ENCODE data around the gene CARD9. TPM values are rescaled to one million over a fixed set of nuclear protein-coding genes. Genes with fewer than 3 reads are reported as not detected.

CARD9 gene
- total RNA-seq, 1 experiment from 2014 or later: 5.6 TPM

- H3K4me2 ChIP-seq (ENCODE audit: insufficient read depth, insufficient read length, low read length): no peak overlapping the region
- H2BK20ac ChIP-seq (ENCODE audit: low read depth, low read length, poor library complexity, severe bottlenecking): no peak overlapping the region
- no peak overlapping the region for H2BK12ac ChIP-seq (ENCODE audit: insufficient read length, low read depth, low read length)
- H2BK15ac ChIP-seq (ENCODE audit: low read depth, low read length): no peak overlapping the region
- no peak overlapping the region for H2AK5ac ChIP-seq (ENCODE audit: insufficient read length, low read length)
- no peak overlapping the region for H3K27ac ChIP-seq (ENCODE audit: insufficient read length, low read depth, low read length)
- no peaks in the 10 kb centered on the region for H3K9me3 ChIP-seq (ENCODE audit: control insufficient read depth, low read depth, low read length)
- no peak overlapping the region for H2BK5ac ChIP-seq (ENCODE audit: insufficient read length, low read length)
- TF ChIP-seq CTCF (conservative IDR thresholded peaks at IDR 0.05): 0 out of 3 replicates have a peak, but pooled peaks have one; percentile 6
- H3K36me3 Mint-ChIP-seq (ENCODE audit: insufficient read depth in 1 of 3, low read depth in 3 of 3): no peaks in the 10 kb centered on the region
- H3K79me2 ChIP-seq (ENCODE audit: insufficient read depth, low read length): no peaks in the 10 kb centered on the region
- H3K23ac ChIP-seq (ENCODE audit: insufficient read length, low read depth, low read length): no peak overlapping the region
- no peaks in the 10 kb centered on the region for H3K4me1 ChIP-seq (ENCODE audit: insufficient read depth, low read length)
- no peak overlapping the region for H3K4me3 Mint-ChIP-seq
- H3K27me3 ChIP-seq (ENCODE audit: insufficient read depth, low read length): no peaks in the 10 kb centered on the region
- H2AFZ ChIP-seq (ENCODE audit: low read length): no peak overlapping the region
- no peak overlapping the region for H2BK120ac ChIP-seq (ENCODE audit: low read depth, low read length, poor library complexity, severe bottlenecking)
- peaks cover 3 to 22% of the 10 kb centered on the region in 2 experiments; a peak in 3 of 4 replicates for H3K4me1 Mint-ChIP-seq
- H3K9ac ChIP-seq (ENCODE audit: extremely low read depth, insufficient read length, low read length): no peak overlapping the region
- no peak overlapping the region for H4K91ac ChIP-seq (ENCODE audit: insufficient read length, low read depth, low read length)
- no peaks in the 10 kb centered on the region for H4K20me1 ChIP-seq (ENCODE audit: control insufficient read depth, insufficient read depth, insufficient read length)
- H3T11ph ChIP-seq (ENCODE audit: low read length): no peak overlapping the region
- H3K56ac ChIP-seq (ENCODE audit: insufficient read length, low read depth, low read length): no peak overlapping the region
- H3K4ac ChIP-seq (ENCODE audit: low read depth, low read length): no peak overlapping the region
- H4K8ac ChIP-seq (replicated peaks; ENCODE audit: insufficient read length, low read depth, low read length): no peak overlapping the region
- no CpG with 5 or more reads among the region's 10 CpGs for WGBS (ENCODE audit: extremely low coverage, insufficient read length, low lambda C conversion rate)
- H3K14ac ChIP-seq (ENCODE audit: insufficient read depth, low read length): 0 out of 2 replicates have a peak overlapping the region, but pooled peaks have one; percentile 42
- no peak overlapping the region for H4K5ac ChIP-seq (ENCODE audit: insufficient read length, low read depth, low read length)
- no peaks in the 10 kb centered on the region for H3K9me3 Mint-ChIP-seq
- no peaks in the 10 kb centered on the region for H3K23me2 ChIP-seq (ENCODE audit: insufficient read length, low read depth, low read length, poor library complexity, severe bottlenecking)
- DNase-seq: no peak
- no peak overlapping the region for H3K18ac ChIP-seq (ENCODE audit: insufficient read length, low read depth, low read length)
- H3K27me3 Mint-ChIP-seq (ENCODE audit: low read depth): no peaks in the 10 kb centered on the region; the same call in 1 of the 2 replicates
- H3K79me1 ChIP-seq (ENCODE audit: insufficient read depth, low read depth, low read length, poor library complexity, severe bottlenecking): no peaks in the 10 kb centered on the region
- H3K27ac Mint-ChIP-seq: no peak overlapping the region; a peak in 1 of 7 replicates
Measured at GRCh38 chr9:136346157-136346481, 27.4 kb downstream of the CARD9 start.

All from H9 (cell line).